Measurements from ENCODE around the gene TCF19. TPM values are rescaled to one million over a fixed set of nuclear protein-coding genes. Genes with fewer than 3 reads are reported as not detected.

TCF19 gene
- total and polyA plus RNA-seq, 3 donors from 2014 or later: 3.6 to 4.7 (median 3.7) TPM

- Histone ChIP-seq H3K27me3 (no peaks in the 10 kb centered on the region), H3K36me3 (ENCODE audit: low read depth, missing control alignments) (no peaks in the 10 kb centered on the region), H3K9me3 (no peaks in the 10 kb centered on the region), H3K27ac (no peak overlapping the region), H3K4me1 (no peaks in the 10 kb centered on the region), H3K4me3 (no peak overlapping the region)
- WGBS, 2 donors: 81 to 93% methylated on average over 10 of the region's 10 CpGs
- no peak for DNase-seq
- intact Hi-C loops (cut with DNase I; ENCODE audit: low total_unique reads): loop anchor here (5.0 kb wide), 1 partner anchor 57 kb away; no protein-coding TSS in a partner anchor
- TF ChIP-seq CTCF (IDR thresholded peaks at IDR 0.05) (no peak), POLR2A (IDR thresholded peaks at IDR 0.05) (no peak)
Observed at GRCh38 chr6:31135710-31136109, 22.7 kb upstream of the TCF19 start.

GRCh38 chr6:31138982-31139381 lies 19.4 kb upstream of the TCF19 start, which contains the start of gene PSORS1C2:
PSORS1C2 (minus strand) TSS chr6:31139066; CDS start chr6:31139026, 40 bp downstream.
- 86 to 94% methylated on average over 4 of the region's 4 CpGs for WGBS, 2 donors
- H3K9me3 ChIP-seq: no peaks in the 10 kb centered on the region
- intact Hi-C loops (cut with DNase I; ENCODE audit: low total_unique reads): loop anchor here (5.0 kb wide), 1 partner anchor 53 kb away; no protein-coding TSS in a partner anchor
- H3K27ac ChIP-seq: no peak within 1 kb of the TSS
- H3K27me3 ChIP-seq: no peaks in the 10 kb centered on the region
- H3K36me3 ChIP-seq (ENCODE audit: low read depth, missing control alignments): no peaks in the 10 kb centered on the region
- TF ChIP-seq POLR2A (IDR thresholded peaks at IDR 0.05): no peak
- no peak for TF ChIP-seq CTCF (IDR thresholded peaks at IDR 0.05)
- DNase-seq: no peak
- H3K4me1 ChIP-seq: no peaks in the 10 kb centered on the region
- peak within 1 kb of the TSS in 1 of 2 donors; percentile 38 for H3K4me3 ChIP-seq

GRCh38 chr6:31139599-31139998 lies 18.8 kb upstream of the TCF19 start:
- H3K4me1 ChIP-seq: no peaks in the 10 kb centered on the region
- DNase-seq: no peak
- H3K9me3 ChIP-seq: no peaks in the 10 kb centered on the region
- H3K36me3 ChIP-seq (ENCODE audit: low read depth, missing control alignments): no peaks in the 10 kb centered on the region
- no peak overlapping the region for H3K27ac ChIP-seq
- 28 to 40% methylated on average over 4 of the region's 4 CpGs for WGBS, 2 donors
- no peak for TF ChIP-seq POLR2A (IDR thresholded peaks at IDR 0.05)
- no peak for TF ChIP-seq CTCF (IDR thresholded peaks at IDR 0.05)
- no peak overlapping the region for H3K4me3 ChIP-seq
- no peaks in the 10 kb centered on the region for H3K27me3 ChIP-seq
- intact Hi-C loops (cut with DNase I; ENCODE audit: low total_unique reads): loop anchor here (5.0 kb wide), 1 partner anchor 53 kb away; no protein-coding TSS in a partner anchor

- intact Hi-C loops (cut with DNase I; ENCODE audit: low total_unique reads): loop anchor here (10.0 kb wide), 1 partner anchor 224 kb away; no protein-coding TSS in a partner anchor
- no peaks in the 10 kb centered on the region for H3K27me3 ChIP-seq
- H3K36me3 ChIP-seq (ENCODE audit: low read depth, missing control alignments): no peaks in the 10 kb centered on the region
- no peak overlapping the region for H3K27ac ChIP-seq
- H3K4me3 ChIP-seq: no peak overlapping the region
- TF ChIP-seq CTCF (IDR thresholded peaks at IDR 0.05) (no peak), POLR2A (IDR thresholded peaks at IDR 0.05) (no peak)
- H3K9me3 ChIP-seq: no peaks in the 10 kb centered on the region
- no peaks in the 10 kb centered on the region for H3K4me1 ChIP-seq
- no peak for DNase-seq
- WGBS, 2 donors: 85 to 88% methylated on average over 10 to 15 of the region's 15 CpGs
Observed at GRCh38 chr6:31140643-31141042, 17.7 kb upstream of the TCF19 start.

- no peak for DNase-seq
- WGBS, 2 donors: 69 to 71% methylated on average over 2 of the region's 2 CpGs
- TF ChIP-seq POLR2A (IDR thresholded peaks at IDR 0.05) (no peak), CTCF (IDR thresholded peaks at IDR 0.05) (no peak)
- no peak overlapping the region for H3K27ac ChIP-seq
- H3K27me3 ChIP-seq: no peaks in the 10 kb centered on the region
- H3K9me3 ChIP-seq: no peaks in the 10 kb centered on the region
- no peak overlapping the region for H3K4me3 ChIP-seq
- intact Hi-C loops (cut with DNase I; ENCODE audit: low total_unique reads): loop anchor here (10.0 kb wide), 1 partner anchor 222 kb away; no protein-coding TSS in a partner anchor
- H3K36me3 ChIP-seq (ENCODE audit: low read depth, missing control alignments): no peaks in the 10 kb centered on the region
- H3K4me1 ChIP-seq: no peaks in the 10 kb centered on the region
Observed at GRCh38 chr6:31142361-31142761, 16.0 kb upstream of the TCF19 start.
